ENCODE data around the gene FASTKD3. TPM values are rescaled to one million over a fixed set of nuclear protein-coding genes. Genes with fewer than 3 reads are reported as not detected.

FASTKD3 gene
- total and polyA plus RNA-seq, 9 donors, result 4.9 to 11.6 (median 7.2) TPM

- intact Hi-C loops (cut with DNase I), result no loop called here
- no peak for TF ChIP-seq POLR2A (IDR thresholded peaks at IDR 0.05)
- TF ChIP-seq CTCF (IDR thresholded peaks at IDR 0.05), result no peak
- no peak for TF ChIP-seq EP300 (IDR thresholded peaks at IDR 0.05)
- no peaks in the 10 kb centered on the region for H3K36me3 ChIP-seq
- H3K27me3 ChIP-seq, result no peaks in the 10 kb centered on the region
- no peak for DNase-seq
- H3K27ac ChIP-seq, result no peak overlapping the region
- no peak overlapping the region for H3K4me3 ChIP-seq
- no peaks in the 10 kb centered on the region for H3K4me1 ChIP-seq (ENCODE audit: insufficient read depth)
- 91 to 95% (median 91%) methylated on average over 2 of the region's 2 CpGs for WGBS, 3 donors
- no peaks in the 10 kb centered on the region for H3K9me3 ChIP-seq
These were observed 42.1 kb upstream of the FASTKD3 start for GRCh38 chr5:7910738-7911428.

- WGBS, 3 donors, result 97 to 100% (median 100%) methylated on average over 1 of the region's 1 CpG
- Histone ChIP-seq H3K36me3 (no peaks in the 10 kb centered on the region), H3K4me1 (ENCODE audit: insufficient read depth) (no peaks in the 10 kb centered on the region), H3K9me3 (no peaks in the 10 kb centered on the region), H3K4me3 (no peak overlapping the region), H3K27me3 (no peaks in the 10 kb centered on the region), H3K27ac (no peak overlapping the region)
- DNase-seq, result no peak
- TF ChIP-seq CTCF (IDR thresholded peaks at IDR 0.05) (no peak), POLR2A (IDR thresholded peaks at IDR 0.05) (no peak), EP300 (IDR thresholded peaks at IDR 0.05) (no peak)
- intact Hi-C loops (cut with DNase I), result no loop called here
These were observed 39.5 kb upstream of the FASTKD3 start for GRCh38 chr5:7908317-7908716.

GRCh38 chr5:7907612-7908011, 38.8 kb upstream of the FASTKD3 start:
- Histone ChIP-seq H3K27ac (no peak overlapping the region), H3K9me3 (no peaks in the 10 kb centered on the region), H3K27me3 (no peaks in the 10 kb centered on the region), H3K36me3 (no peaks in the 10 kb centered on the region), H3K4me3 (no peak overlapping the region), H3K4me1 (ENCODE audit: insufficient read depth) (no peaks in the 10 kb centered on the region)
- TF ChIP-seq POLR2A (IDR thresholded peaks at IDR 0.05), result no peak
- WGBS, 3 donors, result 95 to 100% (median 96%) methylated on average over 1 of the region's 1 CpG
- no peak for DNase-seq
- intact Hi-C loops (cut with DNase I), result no loop called here

GRCh38 chr5:7904170-7904569, 35.3 kb upstream of the FASTKD3 start:
- TF ChIP-seq CTCF (IDR thresholded peaks at IDR 0.05) (no peak), POLR2A (IDR thresholded peaks at IDR 0.05) (no peak), EP300 (IDR thresholded peaks at IDR 0.05) (no peak)
- H3K9me3 ChIP-seq, result no peaks in the 10 kb centered on the region
- no peaks in the 10 kb centered on the region for H3K36me3 ChIP-seq
- H3K4me1 ChIP-seq (ENCODE audit: insufficient read depth), result no peaks in the 10 kb centered on the region
- H3K27me3 ChIP-seq, result no peaks in the 10 kb centered on the region
- intact Hi-C loops (cut with DNase I), result no loop called here
- H3K4me3 ChIP-seq, result no peak overlapping the region
- WGBS, 3 donors, result 73 to 88% (median 83%) methylated on average over 2 of the region's 2 CpGs
- DNase-seq, result no peak
- H3K27ac ChIP-seq, result no peak overlapping the region

Measured in ovary (tissue), 9 donors.